Neural cell (in vitro differentiated cells): ENCODE results near the gene PRKCA.

ENCODE experiments used
- EP300 ChIP-seq: fragments of 450-650 bp; conservative IDR thresholded peaks from 2 replicates; pipeline ENCODE4 v1.6.1; 2014; ENCODE audit warnings: antibody characterized with exemption, mild to moderate bottlenecking, moderate library complexity; ENCODE audit not compliant: poor library complexity, severe bottlenecking
- POLR2AphosphoS5 ChIP-seq: IDR thresholded peaks from 2 replicates; pipeline ENCODE4 v1.6.1; 2012
- TAF1 ChIP-seq: IDR thresholded peaks from 2 replicates; pipeline ENCODE4 v1.6.1; 2012; ENCODE audit warnings: low read depth
- TF ChIP-seq, protein P1 (sequence below): fragments of 450-650 bp; IDR thresholded peaks from 2 replicates; pipeline ENCODE4 v1.5.1; 2014; ENCODE audit warnings: antibody characterized with exemption, mild to moderate bottlenecking, moderate library complexity; ENCODE audit not compliant: poor library complexity, severe bottlenecking
- TF ChIP-seq, protein P2 (sequence below): IDR thresholded peaks from 2 replicates; pipeline ENCODE4 v1.6.1; 2012; ENCODE audit warnings: borderline replicate concordance

DNA sequence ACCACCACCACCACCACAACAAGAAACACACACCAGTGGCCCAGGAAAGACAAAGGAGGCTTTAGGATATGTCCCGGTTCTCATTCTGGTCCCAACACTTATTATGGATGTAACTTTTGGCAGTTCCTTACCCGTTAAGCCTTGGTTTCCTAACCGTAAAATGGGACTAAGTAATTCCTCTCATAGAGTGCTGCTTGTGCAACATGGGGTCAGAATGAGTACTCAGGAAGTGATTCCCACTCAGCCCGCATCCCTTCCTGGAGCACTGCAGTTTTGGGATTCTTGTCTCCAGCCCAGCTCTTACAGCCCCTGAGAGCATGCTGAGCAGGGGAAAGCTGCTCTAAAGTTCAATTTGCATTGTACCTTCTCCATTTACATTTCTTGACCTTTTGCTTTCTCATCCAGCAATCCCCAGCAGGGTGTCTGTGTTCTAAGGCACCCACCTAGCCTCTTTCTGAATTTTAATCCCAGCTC, 262.6 kb downstream of the PRKCA start:
- TF ChIP-seq TAF1: no peak
- TF ChIP-seq, protein P1, sequence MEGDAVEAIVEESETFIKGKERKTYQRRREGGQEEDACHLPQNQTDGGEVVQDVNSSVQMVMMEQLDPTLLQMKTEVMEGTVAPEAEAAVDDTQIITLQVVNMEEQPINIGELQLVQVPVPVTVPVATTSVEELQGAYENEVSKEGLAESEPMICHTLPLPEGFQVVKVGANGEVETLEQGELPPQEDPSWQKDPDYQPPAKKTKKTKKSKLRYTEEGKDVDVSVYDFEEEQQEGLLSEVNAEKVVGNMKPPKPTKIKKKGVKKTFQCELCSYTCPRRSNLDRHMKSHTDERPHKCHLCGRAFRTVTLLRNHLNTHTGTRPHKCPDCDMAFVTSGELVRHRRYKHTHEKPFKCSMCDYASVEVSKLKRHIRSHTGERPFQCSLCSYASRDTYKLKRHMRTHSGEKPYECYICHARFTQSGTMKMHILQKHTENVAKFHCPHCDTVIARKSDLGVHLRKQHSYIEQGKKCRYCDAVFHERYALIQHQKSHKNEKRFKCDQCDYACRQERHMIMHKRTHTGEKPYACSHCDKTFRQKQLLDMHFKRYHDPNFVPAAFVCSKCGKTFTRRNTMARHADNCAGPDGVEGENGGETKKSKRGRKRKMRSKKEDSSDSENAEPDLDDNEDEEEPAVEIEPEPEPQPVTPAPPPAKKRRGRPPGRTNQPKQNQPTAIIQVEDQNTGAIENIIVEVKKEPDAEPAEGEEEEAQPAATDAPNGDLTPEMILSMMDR: no peak
- no peak for TF ChIP-seq EP300
- TF ChIP-seq POLR2AphosphoS5: no peak
- TF ChIP-seq, protein P2, sequence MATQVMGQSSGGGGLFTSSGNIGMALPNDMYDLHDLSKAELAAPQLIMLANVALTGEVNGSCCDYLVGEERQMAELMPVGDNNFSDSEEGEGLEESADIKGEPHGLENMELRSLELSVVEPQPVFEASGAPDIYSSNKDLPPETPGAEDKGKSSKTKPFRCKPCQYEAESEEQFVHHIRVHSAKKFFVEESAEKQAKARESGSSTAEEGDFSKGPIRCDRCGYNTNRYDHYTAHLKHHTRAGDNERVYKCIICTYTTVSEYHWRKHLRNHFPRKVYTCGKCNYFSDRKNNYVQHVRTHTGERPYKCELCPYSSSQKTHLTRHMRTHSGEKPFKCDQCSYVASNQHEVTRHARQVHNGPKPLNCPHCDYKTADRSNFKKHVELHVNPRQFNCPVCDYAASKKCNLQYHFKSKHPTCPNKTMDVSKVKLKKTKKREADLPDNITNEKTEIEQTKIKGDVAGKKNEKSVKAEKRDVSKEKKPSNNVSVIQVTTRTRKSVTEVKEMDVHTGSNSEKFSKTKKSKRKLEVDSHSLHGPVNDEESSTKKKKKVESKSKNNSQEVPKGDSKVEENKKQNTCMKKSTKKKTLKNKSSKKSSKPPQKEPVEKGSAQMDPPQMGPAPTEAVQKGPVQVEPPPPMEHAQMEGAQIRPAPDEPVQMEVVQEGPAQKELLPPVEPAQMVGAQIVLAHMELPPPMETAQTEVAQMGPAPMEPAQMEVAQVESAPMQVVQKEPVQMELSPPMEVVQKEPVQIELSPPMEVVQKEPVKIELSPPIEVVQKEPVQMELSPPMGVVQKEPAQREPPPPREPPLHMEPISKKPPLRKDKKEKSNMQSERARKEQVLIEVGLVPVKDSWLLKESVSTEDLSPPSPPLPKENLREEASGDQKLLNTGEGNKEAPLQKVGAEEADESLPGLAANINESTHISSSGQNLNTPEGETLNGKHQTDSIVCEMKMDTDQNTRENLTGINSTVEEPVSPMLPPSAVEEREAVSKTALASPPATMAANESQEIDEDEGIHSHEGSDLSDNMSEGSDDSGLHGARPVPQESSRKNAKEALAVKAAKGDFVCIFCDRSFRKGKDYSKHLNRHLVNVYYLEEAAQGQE: no peak
